Right lobe of liver (tissue), 6 donors: ENCODE measurements around the gene TMEM129. TPM values are rescaled to one million over a fixed set of nuclear protein-coding genes. Genes with fewer than 3 reads are reported as not detected.

Source experiments
- ATAC-seq, 4 donors: fragments of 200-7000 bp; cut with Tn5 transposase; one replicate each; pipeline ENCODE4 v1.9.1; 2020; ENCODE audit warnings: mild to moderate bottlenecking in 4 of 4, moderate library complexity in 4 of 4
- DNase-seq, 3 donors: peaks; one replicate each; pipeline ENCODE4 v3.0.0-alpha.2; 2020
- H3K27ac ChIP-seq, 3 donors: fragments of 200-600 bp; one replicate each; pipeline ENCODE4 v1.8.0; 2022
- H3K27me3 ChIP-seq, 2 donors: fragments of 200-600 bp; one replicate each; pipeline ENCODE4 v1.8.0; 2022
- H3K36me3 ChIP-seq, 4 donors: fragments of 200-600 bp; sonication (generic) in 1 of 4; one replicate each; pipeline versions ENCODE4 v1.5.1 to v1.8.0; 2017 to 2022; ENCODE audit warnings: control low read depth in 1 of 4
- H3K4me1 ChIP-seq, 4 donors: fragments of 200-600 bp; sonication (generic) in 1 of 4; one replicate each; pipeline versions ENCODE4 v1.5.1 to v1.8.0; 2017 to 2022; ENCODE audit warnings: control low read depth in 1 of 4
- H3K4me3 ChIP-seq, 3 donors: fragments of 200-600 bp; one replicate each; pipeline ENCODE4 v1.8.0; 2022
- H3K9me3 ChIP-seq, 4 donors: fragments of 200-600 bp; sonication (generic) in 1 of 4; one replicate each; pipeline versions ENCODE4 v1.5.1 to v1.8.0; 2017 to 2022; ENCODE audit warnings: control low read depth in 1 of 4
- CTCF ChIP-seq, 4 donors: fragments of 200-600 bp in 3 of 4; fragments of 450-650 bp in 1 of 4; IDR thresholded peaks; one replicate each; pipeline versions ENCODE4 v1.5.1 to v1.8.0; 2016 to 2022; ENCODE audit warnings: antibody characterized with exemption in 4 of 4, mild to moderate bottlenecking in 2 of 4
- POLR2A ChIP-seq: fragments of 450-650 bp; IDR thresholded peaks from one replicate; pipeline ENCODE4 v1.6.1; 2017; ENCODE audit warnings: antibody characterized with exemption, mild to moderate bottlenecking
- WGBS: methylation state at CpG from one replicate; pipeline ENCODE4 v1.1.6; 2018; ENCODE audit warnings: low coverage, low lambda C conversion rate; ENCODE audit not compliant: insufficient coverage; ENCODE audit errors: missing lambda C conversion rate; 5-methylcytosine and 5-hydroxymethylcytosine counted together
- intact Hi-C, 2 donors: fragments of 100-400 bp; cut with DNase I; formaldehyde crosslinking; loops; one replicate each; pipeline versions ENCODE4 v1.11.2 to v1.14.1; 2022
- total RNA-seq, 6 experiments: library from RNA; depleted of rRNA in 2 of 6; stranded (reverse); fragments of >200 nt in 2 of 6; fragmentation: NEBNext Ultra II Directional in 3 of 6; extraction: Animal tissue kit (Norgen Biotek cat#: 25700) in 3 of 6; gene quantifications; one replicate each; pipeline versions ENCODE4 v1.1.0 to v1.2.4, GENCODE V29; 2016 to 2023
- donor health status: DM: no; HTN: yes; CAD: no.
- donor health status: DM: no; HTN: no; CAD: no.
- donor health status: DM: no; HTN: no; CAD: no.
- donor health status: DM: no; HTN: yes; CAD: no.
- donor health status: DM: no; HTN: yes; CAD: no.

The TMEM129 gene
- total RNA-seq, 6 experiments from 2014 or later: 13.8 to 51.0 (median 25.4) TPM

DNA sequence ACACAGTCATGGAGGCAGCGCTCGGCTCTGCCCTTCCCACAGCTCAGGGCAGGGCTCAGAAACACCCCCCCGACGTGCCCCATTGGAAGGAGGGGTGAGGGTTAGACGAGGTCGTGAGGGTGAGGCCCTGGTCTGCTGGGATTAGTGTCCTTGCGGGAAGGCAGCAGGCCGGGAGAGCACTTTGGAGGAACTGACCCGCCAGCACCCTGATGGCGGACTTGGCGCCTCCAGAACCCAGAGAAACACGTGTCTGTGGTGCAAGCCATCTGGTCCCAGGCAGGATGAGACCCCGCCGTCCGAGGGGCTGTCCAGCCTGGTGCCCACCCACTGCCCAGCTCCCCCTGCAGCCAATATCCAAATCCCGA, 26.5 kb upstream of the TMEM129 start:
- H3K4me3 ChIP-seq: no peak overlapping the region
- H3K9me3 ChIP-seq: no peaks in the 10 kb centered on the region
- ATAC-seq: no peak
- TF ChIP-seq POLR2A (no peak), CTCF (IDR thresholded peaks at IDR 0.05) (no peak)
- DNase-seq: no peak
- H3K27ac ChIP-seq: no peak overlapping the region
- intact Hi-C loops: loop anchor here in 1 of 2 donors (5.0 to 10.0 kb wide), 2 partner anchors 65 to 157 kb away; no protein-coding TSS in a partner anchor
- H3K36me3 ChIP-seq: no peaks in the 10 kb centered on the region
- 80% methylated on average over 3 of the region's 16 CpGs for WGBS
- peaks cover 0 to 17% (median 3%) of the 10 kb centered on the region in 4 donors for H3K4me1 ChIP-seq
- no peaks in the 10 kb centered on the region for H3K27me3 ChIP-seq

- DNase-seq: no peak
Measured at GRCh38 chr4:1746919-1747602, 25.9 kb upstream of the TMEM129 start.

DNA sequence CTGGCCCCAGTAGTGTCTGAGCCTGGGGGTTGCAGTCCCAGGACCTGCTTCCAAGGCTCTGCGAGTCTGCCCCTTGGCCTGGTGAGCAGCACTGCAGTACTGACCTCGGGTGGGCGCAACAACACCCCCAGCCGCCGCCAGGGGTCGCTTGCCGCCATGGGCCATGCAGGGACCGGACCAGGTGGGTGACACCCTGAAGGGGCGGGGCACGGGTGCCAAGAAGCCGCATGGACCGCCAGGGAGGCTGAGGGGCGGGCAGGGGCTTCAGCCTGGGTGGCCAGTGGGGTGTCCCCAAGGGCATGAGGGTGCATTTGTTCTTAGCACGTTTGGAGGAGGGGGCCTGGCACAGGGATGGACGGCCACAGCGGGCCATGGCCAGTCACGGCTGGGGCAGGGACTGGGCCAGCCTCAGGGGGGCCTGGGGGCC, 25.2 kb upstream of the TMEM129 start:
- H3K9me3 ChIP-seq: no peaks in the 10 kb centered on the region
- no CpG with 5 or more reads among the region's 17 CpGs for WGBS
- H3K4me1 ChIP-seq: peaks cover 0 to 17% (median 3%) of the 10 kb centered on the region in 4 donors
- TF ChIP-seq POLR2A: no peak
- peak; percentile 42 to 57 (median 54) for TF ChIP-seq CTCF (IDR thresholded peaks at IDR 0.05)
- ATAC-seq (peak; percentile 6 to 16 (median 14)), DNase-seq (peak in 2 of 3 donors; percentile 68)
- H3K27me3 ChIP-seq: no peaks in the 10 kb centered on the region
- intact Hi-C loops: loop anchor here in 1 of 2 donors (5.0 to 10.0 kb wide), 2 partner anchors 66 to 159 kb away; no protein-coding TSS in a partner anchor
- H3K36me3 ChIP-seq: no peaks in the 10 kb centered on the region
- no peak overlapping the region for H3K27ac ChIP-seq
- no peak overlapping the region for H3K4me3 ChIP-seq

More at GRCh38 chr4:1746919-1747602, 25.9 kb upstream of the TMEM129 start:
- no peaks in the 10 kb centered on the region for H3K36me3 ChIP-seq
- H3K4me1 ChIP-seq: peaks cover 0 to 17% (median 3%) of the 10 kb centered on the region in 4 donors
- H3K9me3 ChIP-seq: no peaks in the 10 kb centered on the region
- H3K27ac ChIP-seq: no peak overlapping the region
- intact Hi-C loops: loop anchor here in 1 of 2 donors (5.0 to 10.0 kb wide), 2 partner anchors 65 to 158 kb away; no protein-coding TSS in a partner anchor
- TF ChIP-seq POLR2A (no peak), CTCF (IDR thresholded peaks at IDR 0.05) (no peak)
- 40% methylated on average over 3 of the region's 33 CpGs for WGBS
- H3K4me3 ChIP-seq: no peak overlapping the region
- peak in 2 of 4 donors; percentile 16 to 32 for ATAC-seq
- H3K27me3 ChIP-seq: no peaks in the 10 kb centered on the region

DNA sequence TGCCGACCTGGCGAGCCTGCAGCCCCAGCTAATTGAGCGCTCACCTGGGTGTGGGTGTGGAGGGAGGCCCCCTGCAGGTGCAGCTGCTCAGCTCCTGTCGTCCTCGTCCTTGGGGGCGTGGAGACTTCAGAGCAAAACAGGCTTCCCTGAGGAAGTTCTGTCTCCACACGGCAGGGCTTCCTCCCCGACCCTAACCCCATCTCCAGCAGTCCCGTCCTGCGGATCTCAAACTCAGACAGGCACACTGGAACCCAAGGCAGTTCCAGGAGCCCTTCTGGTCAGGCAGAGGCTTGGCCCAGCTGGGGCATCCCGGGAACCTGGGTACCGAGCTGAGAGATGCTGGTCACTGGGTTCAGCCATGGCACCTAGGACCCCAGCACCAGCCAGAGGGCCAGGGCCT, 24.6 kb upstream of the TMEM129 start:
- DNase-seq: no peak
- peaks cover 0 to 17% (median 3%) of the 10 kb centered on the region in 4 donors for H3K4me1 ChIP-seq
- intact Hi-C loops: loop anchor here in 1 of 2 donors (5.0 to 10.0 kb wide), 2 partner anchors 67 to 159 kb away; no protein-coding TSS in a partner anchor
- H3K36me3 ChIP-seq: peaks cover 0 to 1% (median 0%) of the 10 kb centered on the region in 4 donors
- no peaks in the 10 kb centered on the region for H3K9me3 ChIP-seq
- peak overlapping the region in 1 of 3 donors; percentile 61 for H3K27ac ChIP-seq
- ATAC-seq: no peak
- no peak overlapping the region for H3K4me3 ChIP-seq
- TF ChIP-seq POLR2A (no peak), CTCF (IDR thresholded peaks at IDR 0.05) (no peak)
- WGBS: 69% methylated on average over 4 of the region's 12 CpGs
- no peaks in the 10 kb centered on the region for H3K27me3 ChIP-seq
